GM23248 (cell line): ENCODE data around the gene ALK.

Source experiments
- EZH2 ChIP-seq: fragments of 200-600 bp; sonication (generic); IDR thresholded peaks from 2 replicates; pipeline ENCODE4 v1.6.1; 2018; ENCODE audit warnings: antibody characterized with exemption, mild to moderate bottlenecking; ENCODE audit not compliant: insufficient read depth, poor library complexity, severe bottlenecking
- EZH2phosphoT487 ChIP-seq: fragments of 200-600 bp; sonication (generic); IDR thresholded peaks from 2 replicates; pipeline ENCODE4 v1.6.1; 2018; ENCODE audit warnings: antibody characterized with exemption, moderate library complexity, mild to moderate bottlenecking, low read depth; ENCODE audit not compliant: insufficient read depth

DNA sequence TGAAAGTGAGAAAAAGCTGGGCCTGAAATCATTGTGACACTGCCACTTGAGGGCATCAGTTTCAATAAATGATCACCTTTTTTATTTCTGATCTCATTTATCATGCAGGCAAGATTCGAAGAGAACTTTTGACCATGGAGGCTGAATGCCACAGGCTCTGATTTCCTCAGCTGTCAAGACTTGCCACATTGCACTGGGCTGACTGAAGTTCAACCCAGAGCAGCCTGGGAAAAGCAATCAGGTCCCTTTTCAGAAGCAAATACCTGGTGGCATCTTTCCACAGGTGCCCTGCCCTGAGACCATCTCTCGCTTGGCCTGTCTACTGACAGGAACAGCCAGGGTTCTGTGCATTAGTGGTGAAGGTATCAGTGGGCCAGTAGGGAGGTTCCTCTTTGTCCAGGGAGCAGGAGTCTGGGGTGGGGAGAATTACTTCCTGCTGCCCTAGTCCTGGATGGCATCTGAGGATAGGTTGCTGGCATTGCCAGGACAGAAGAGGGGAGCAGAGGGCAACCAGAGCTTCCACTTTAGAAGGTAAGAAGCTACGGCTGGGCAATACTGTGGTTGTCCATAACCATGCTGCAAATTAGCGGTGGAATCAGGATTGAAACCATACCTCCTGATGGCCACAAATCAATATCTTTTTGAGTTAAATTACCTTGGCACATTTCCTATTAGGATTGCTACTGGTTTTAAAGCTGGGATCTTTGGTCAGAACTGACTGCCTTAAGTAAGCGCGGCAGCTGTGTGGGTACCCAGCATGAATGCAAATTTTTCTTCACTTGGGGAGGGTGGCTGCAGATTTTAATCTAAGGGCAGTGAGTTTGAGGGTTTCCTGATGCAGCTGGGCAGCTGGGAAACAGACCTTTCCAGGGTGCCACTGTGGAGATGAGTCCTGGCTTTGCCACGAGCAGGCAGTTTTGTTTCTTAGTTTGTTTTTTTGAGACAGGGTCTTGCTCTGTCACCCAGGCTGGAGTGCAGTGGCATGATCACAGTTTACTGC, 394.5 kb downstream of the ALK start:
- TF ChIP-seq EZH2phosphoT487 (no peak), EZH2 (no peak)
